GM12878 (cell line): ENCODE results near the gene PXMP2. TPM values are rescaled to one million over a fixed set of nuclear protein-coding genes. Genes with fewer than 3 reads are reported as not detected.

Experiments
- ATAC-seq: fragments of 200-7000 bp; cut with Tn5 transposase; 3 replicates; pipeline ENCODE4 v1.9.1; 2020; ENCODE audit warnings: mild to moderate bottlenecking, moderate library complexity
- BruUV-seq: library from RNA; stranded (reverse); fragments of 400-500 nt; replicated peaks from 2 replicates; lab custom pipeline; 2021; lab: Mats Ljungman, UMichigan
- CTCF ChIA-PET: fragments of 300-600 bp; sonication (Branson Sonifier 250); formaldehyde crosslinking; extraction: SDS; loops from one replicate; lab custom pipeline; 2021; ENCODE audit warnings: inconsistent platforms; lab: Yijun Ruan, JAX
- POLR2A ChIA-PET: fragments of 350-600 bp; formaldehyde crosslinking; extraction: SDS; loops from one replicate; lab custom pipeline; 2021; ENCODE audit warnings: inconsistent platforms; lab: Charles Lee
- RAD21 ChIA-PET: fragments of 300-600 bp; sonication (Branson Sonifier 250); formaldehyde crosslinking; loops from one replicate; lab custom pipeline; 2023; ENCODE audit warnings: antibody characterized with exemption; ENCODE audit not compliant: unreplicated experiment; lab: Charles Lee
- SMC1A ChIA-PET: fragments of 300-600 bp; sonication (Branson Sonifier 250); formaldehyde crosslinking; loops from one replicate; lab custom pipeline; 2023; ENCODE audit not compliant: unreplicated experiment, uncharacterized antibody; lab: Charles Lee
- DNase-seq: peaks from one replicate; pipeline ENCODE4 v3.0.0-alpha.2; 2011; ENCODE audit warnings: low read depth, low spot score
- FAIRE-seq: peaks from 3 replicates; lab custom pipeline; 2011; peaks lifted over from hg19 to GRCh38; lab: Jason Lieb, UNC
- H2AFZ ChIP-seq: 2 replicates; pipeline ENCODE4 v1.6.0; 2011; ENCODE audit warnings: low read depth, low read length, control low read depth; ENCODE audit not compliant: control insufficient read depth
- H3K27ac ChIP-seq: 2 replicates; pipeline ENCODE4 v1.5.1; 2011; ENCODE audit warnings: control low read depth; ENCODE audit not compliant: control insufficient read depth, insufficient read depth
- H3K27me3 ChIP-seq, 2 experiments: replicated peaks in 1 of 2; 2 replicates each; pipeline versions ENCODE4 v1.6.0 to v1.6.1; 2011; ENCODE audit warnings: low read length in 1 of 2; ENCODE audit not compliant: control insufficient read depth in 2 of 2, insufficient read depth in 2 of 2
- H3K36me3 ChIP-seq, 2 experiments: 2 replicates each; pipeline ENCODE4 v1.5.1; 2011; ENCODE audit warnings: low read length in 1 of 2; ENCODE audit not compliant: control insufficient read depth in 2 of 2, insufficient read depth in 2 of 2
- H3K4me1 ChIP-seq: 2 replicates; pipeline ENCODE4 v1.6.1; 2011; ENCODE audit warnings: mild to moderate bottlenecking, low read length, moderate library complexity, mixed read lengths; ENCODE audit not compliant: control insufficient read depth, insufficient read depth
- H3K4me2 ChIP-seq: 2 replicates; pipeline ENCODE4 v1.6.0; 2011; ENCODE audit warnings: control low read depth; ENCODE audit not compliant: control insufficient read depth, insufficient read depth
- H3K4me3 ChIP-seq: fragments of 200-600 bp; sonication (generic); 2 replicates; pipeline ENCODE4 v1.5.1; 2016
- H3K79me2 ChIP-seq: 2 replicates; pipeline ENCODE4 v1.6.0; 2011; ENCODE audit warnings: low read length; ENCODE audit not compliant: control insufficient read depth, insufficient read depth
- H3K9ac ChIP-seq: 2 replicates; pipeline ENCODE4 v1.8.0; 2011; ENCODE audit warnings: low read length, control low read depth, mixed read lengths; ENCODE audit not compliant: control insufficient read depth, insufficient read depth
- H3K9me3 ChIP-seq: replicated peaks from 3 replicates; pipeline ENCODE4 v1.5.1; 2011; ENCODE audit warnings: mild to moderate bottlenecking, low read length; ENCODE audit not compliant: control insufficient read depth, insufficient read depth
- H4K20me1 ChIP-seq: 2 replicates; pipeline ENCODE4 v1.6.0; 2011; ENCODE audit not compliant: control insufficient read depth, insufficient read depth
- MYB ChIP-seq: fragments of 150-350 bp; IDR thresholded peaks from 2 replicates; pipeline ENCODE4 v1.6.1; 2014; ENCODE audit warnings: mild to moderate bottlenecking, low read depth, low read length, borderline replicate concordance
- PAX5 ChIP-seq: IDR thresholded peaks from 2 replicates; pipeline ENCODE4 v1.6.1; 2011; ENCODE audit warnings: low read depth, low read length, borderline replicate concordance
- POLR2AphosphoS2 ChIP-seq: IDR thresholded peaks from 2 replicates; pipeline ENCODE4 v1.6.1; 2011; ENCODE audit warnings: low read depth, mild to moderate bottlenecking, low read length, improper control_type of control experiment, moderate library complexity
- RAD21 ChIP-seq: IDR thresholded peaks from 2 replicates; pipeline ENCODE4 v1.6.1; 2011; ENCODE audit warnings: mild to moderate bottlenecking, low read depth, low read length, moderate library complexity; ENCODE audit not compliant: insufficient read depth
- SPI1 ChIP-seq: IDR thresholded peaks from 2 replicates; pipeline ENCODE4 v1.6.1; 2011; ENCODE audit warnings: low read depth, mild to moderate bottlenecking, low read length, moderate library complexity, borderline replicate concordance; ENCODE audit not compliant: insufficient read depth
- ZZZ3 ChIP-seq: IDR thresholded peaks from 2 replicates; pipeline ENCODE4 v1.6.1; 2011; ENCODE audit warnings: low read depth; ENCODE audit not compliant: control insufficient read depth, insufficient read length
- WGBS: methylation state at CpG from one replicate; pipeline ENCODE4 v1.1.6; 2016; ENCODE audit warnings: low lambda C conversion rate; ENCODE audit not compliant: insufficient replicate concordance, insufficient coverage; ENCODE audit errors: missing lambda C conversion rate; 5-methylcytosine and 5-hydroxymethylcytosine counted together
- in situ Hi-C: fragments of 300-500 bp; cut with MboI; formaldehyde crosslinking; loops from 9 replicates; pipeline ENCODE4 v1.14.3; 2018; ENCODE audit warnings: mixed read lengths
- intact Hi-C: fragments of 100-400 bp; cut with micrococcal nuclease; formaldehyde crosslinking; loops from one replicate; pipeline ENCODE4 v1.14.2; 2022; ENCODE audit not compliant: unreplicated experiment
- polyA plus RNA-seq, 11 experiments: library from polyadenylated mRNA; depleted of rRNA in 4 of 11; unstranded in 6 of 11; stranded (reverse) in 5 of 11; fragments of >200 nt; fragmentation: Nextera tagmentation in 4 of 11; fragmentation: Illumina TruSeq in 1 of 11; extraction: Ambion mirVana in 4 of 11; extraction: Trizol in 1 of 11; gene quantifications; 1 replicate in 1 of 11; 2 replicates in 10 of 11; pipeline versions ENCODE4 v1.2.1 to v1.2.3, GENCODE V29; 2011 to 2016; ENCODE audit warnings: inconsistent platforms in 2 of 11, missing spikeins in 2 of 11, low read depth in 1 of 11
- total RNA-seq, 4 experiments: library from RNA; depleted of rRNA in 3 of 4; stranded (reverse); fragments of >200 nt in 3 of 4; fragmentation: Illumina TruSeq in 1 of 4; extraction: Trizol in 1 of 4; gene quantifications; 2 replicates each; pipeline versions ENCODE4 v1.2.1 to v1.2.3, GENCODE V29; 2013 to 2021
- TF ChIP-seq, protein P1 (sequence below): fragments of 450-650 bp; IDR thresholded peaks from 2 replicates; pipeline ENCODE4 v1.6.1; 2018; ENCODE audit warnings: borderline replicate concordance, mild to moderate bottlenecking; ENCODE audit not compliant: partially characterized antibody

PXMP2 gene
- total and polyA plus RNA-seq, 10 of the 15 experiments (the other 5 are each of a cell fraction or from before 2014, with no cell fraction given), result 4.0 to 97.8 (median 42.0) TPM

GRCh38 chr12:132727091-132727794 is 39.9 kb downstream of the PXMP2 start:
- intact Hi-C loops, result no loop called here
- 97% methylated on average over 37 of the region's 37 CpGs for WGBS
- H4K20me1 ChIP-seq, result 0 out of 2 replicates have a peak, but pooled peaks cover 8% of the 10 kb centered on the region
- SMC1A ChIA-PET, result no interaction called here
- no TSS peak for BruUV-seq
- no peak overlapping the region for H2AFZ ChIP-seq
- no peak overlapping the region for H3K9ac ChIP-seq
- POLR2A ChIA-PET, result no interaction called here
- no peaks in the 10 kb centered on the region; the same call in 2 of the 3 replicates for H3K9me3 ChIP-seq
- CTCF ChIA-PET, result interaction anchor here (0.6 kb wide), 1 partner anchor 743 kb away, joined by 3 read pairs; no protein-coding TSS in a partner anchor
- ATAC-seq, result no peak
- H3K79me2 ChIP-seq, result no peaks in the 10 kb centered on the region
- in situ Hi-C loops, result no loop called here
- no peak overlapping the region for H3K4me3 ChIP-seq
- no peak for DNase-seq
- RAD21 ChIA-PET, result no interaction called here
- FAIRE-seq, result no peak
- H3K27ac ChIP-seq, result no peak overlapping the region
- peaks cover 28 to 43% of the 10 kb centered on the region in 2 experiments for H3K36me3 ChIP-seq
- H3K27me3 ChIP-seq, result no peaks in the 10 kb centered on the region
- H3K4me1 ChIP-seq, result no peaks in the 10 kb centered on the region
- no peak for TF ChIP-seq MYB
- no peak for TF ChIP-seq SPI1
- TF ChIP-seq RAD21, result no peak
- TF ChIP-seq, protein P1, sequence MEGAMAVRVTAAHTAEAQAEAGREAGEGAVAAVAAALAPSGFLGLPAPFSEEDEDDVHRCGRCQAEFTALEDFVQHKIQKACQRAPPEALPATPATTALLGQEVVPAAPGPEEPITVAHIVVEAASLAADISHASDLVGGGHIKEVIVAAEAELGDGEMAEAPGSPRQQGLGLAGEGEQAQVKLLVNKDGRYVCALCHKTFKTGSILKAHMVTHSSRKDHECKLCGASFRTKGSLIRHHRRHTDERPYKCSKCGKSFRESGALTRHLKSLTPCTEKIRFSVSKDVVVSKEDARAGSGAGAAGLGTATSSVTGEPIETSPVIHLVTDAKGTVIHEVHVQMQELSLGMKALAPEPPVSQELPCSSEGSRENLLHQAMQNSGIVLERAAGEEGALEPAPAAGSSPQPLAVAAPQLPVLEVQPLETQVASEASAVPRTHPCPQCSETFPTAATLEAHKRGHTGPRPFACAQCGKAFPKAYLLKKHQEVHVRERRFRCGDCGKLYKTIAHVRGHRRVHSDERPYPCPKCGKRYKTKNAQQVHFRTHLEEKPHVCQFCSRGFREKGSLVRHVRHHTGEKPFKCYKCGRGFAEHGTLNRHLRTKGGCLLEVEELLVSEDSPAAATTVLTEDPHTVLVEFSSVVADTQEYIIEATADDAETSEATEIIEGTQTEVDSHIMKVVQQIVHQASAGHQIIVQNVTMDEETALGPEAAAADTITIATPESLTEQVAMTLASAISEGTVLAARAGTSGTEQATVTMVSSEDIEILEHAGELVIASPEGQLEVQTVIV, result no peak
- no peak for TF ChIP-seq ZZZ3
- TF ChIP-seq POLR2AphosphoS2, result no peak
- TF ChIP-seq PAX5, result no peak
- H3K4me2 ChIP-seq, result no peak overlapping the region
